Stimulated activated CD8-positive, alpha-beta memory T cell treated with anti-CD3 and anti-CD28 coated beads, Interleukin-4, amount 100 ng/mL, for 48 hours (primary cell): ENCODE data around the gene SPN.
"Not testable (repeated sequence)": the region's sequence is repeated elsewhere in the genome, so short reads cannot be mapped to it uniquely, and the experiment has no call there.

ENCODE experiments used
- DNase-seq: peaks from one replicate; pipeline ENCODE4 v3.0.0-alpha.2; 2020

SPN gene, protein sequence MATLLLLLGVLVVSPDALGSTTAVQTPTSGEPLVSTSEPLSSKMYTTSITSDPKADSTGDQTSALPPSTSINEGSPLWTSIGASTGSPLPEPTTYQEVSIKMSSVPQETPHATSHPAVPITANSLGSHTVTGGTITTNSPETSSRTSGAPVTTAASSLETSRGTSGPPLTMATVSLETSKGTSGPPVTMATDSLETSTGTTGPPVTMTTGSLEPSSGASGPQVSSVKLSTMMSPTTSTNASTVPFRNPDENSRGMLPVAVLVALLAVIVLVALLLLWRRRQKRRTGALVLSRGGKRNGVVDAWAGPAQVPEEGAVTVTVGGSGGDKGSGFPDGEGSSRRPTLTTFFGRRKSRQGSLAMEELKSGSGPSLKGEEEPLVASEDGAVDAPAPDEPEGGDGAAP

DNA sequence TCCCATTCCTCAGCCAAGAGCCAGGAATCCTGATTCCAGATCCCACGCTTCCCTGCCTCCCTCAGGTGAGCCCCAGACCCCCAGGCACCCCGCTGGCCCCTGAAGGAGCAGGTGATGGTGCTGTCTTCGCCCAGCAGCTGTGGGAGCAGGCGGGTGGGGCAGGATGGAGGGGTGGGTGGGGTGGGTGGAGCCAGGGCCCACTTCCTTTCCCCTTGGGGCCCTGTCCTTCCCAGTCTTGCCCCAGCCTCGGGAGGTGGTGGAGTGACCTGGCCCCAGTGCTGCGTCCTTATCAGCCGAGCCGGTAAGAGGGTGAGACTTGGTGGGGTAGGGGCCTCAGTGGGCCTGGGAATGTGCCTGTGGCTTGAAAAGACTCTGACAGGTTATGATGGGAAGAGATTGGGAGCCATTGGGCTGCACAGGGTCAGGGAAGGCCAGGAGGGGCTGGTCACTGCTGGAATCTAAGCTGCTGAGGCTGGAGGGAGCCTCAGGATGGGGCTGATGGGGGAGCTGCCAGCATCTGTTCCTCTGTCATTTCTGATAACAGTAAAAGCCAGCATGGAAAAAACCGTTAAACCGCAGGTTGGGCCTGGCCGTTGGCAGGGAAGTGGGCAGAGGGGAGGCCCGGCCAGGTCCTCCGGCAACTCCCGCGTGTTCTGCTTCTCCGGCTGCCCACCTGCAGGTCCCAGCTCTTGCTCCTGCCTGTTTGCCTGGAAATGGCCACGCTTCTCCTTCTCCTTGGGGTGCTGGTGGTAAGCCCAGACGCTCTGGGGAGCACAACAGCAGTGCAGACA is at the start of gene SPN:
SPN (plus strand) TSS at position 232 of the 791 bp plus-strand sequence; CDS start at position 714, 482 bp downstream.
- peak; percentile 73 for DNase-seq

DNA sequence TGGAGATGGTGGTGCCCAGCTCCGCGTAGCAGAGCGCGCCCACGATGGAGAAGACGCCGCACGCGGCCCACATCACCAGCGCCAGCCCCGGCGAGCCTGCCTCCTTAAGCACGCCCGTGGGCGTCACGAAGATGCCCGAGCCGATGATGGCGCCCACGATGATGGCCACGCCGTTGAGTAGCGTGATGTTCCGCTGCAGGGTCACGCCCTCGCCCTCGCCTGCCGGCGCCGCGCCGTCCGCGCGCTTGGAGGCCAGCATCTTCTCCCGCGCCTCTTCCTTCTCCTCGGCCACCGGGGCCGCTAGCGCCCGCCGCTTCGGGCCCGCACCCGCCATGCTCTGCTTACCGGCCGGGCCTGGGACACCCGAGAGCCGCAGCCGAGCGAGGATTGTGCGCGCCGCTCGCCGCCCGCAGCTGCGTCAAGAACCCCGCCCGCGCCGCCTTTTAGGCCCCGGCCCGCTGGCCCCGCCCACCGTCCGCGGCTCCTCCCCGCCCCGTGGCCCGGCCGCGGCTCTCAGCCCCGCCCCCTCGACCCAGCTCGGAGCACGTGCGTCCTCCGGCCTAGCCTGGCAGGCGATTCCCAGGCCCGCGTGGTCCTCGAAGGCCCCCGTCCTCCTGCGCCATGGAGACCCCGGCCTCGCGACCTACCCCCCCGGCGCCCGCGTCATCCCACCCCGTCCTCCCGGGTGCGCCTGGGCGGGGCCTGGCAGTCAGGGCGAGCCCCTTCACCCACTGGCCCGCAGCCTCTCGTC is 49.6 kb upstream of the SPN start:
- peak; percentile 96 for DNase-seq

DNA sequence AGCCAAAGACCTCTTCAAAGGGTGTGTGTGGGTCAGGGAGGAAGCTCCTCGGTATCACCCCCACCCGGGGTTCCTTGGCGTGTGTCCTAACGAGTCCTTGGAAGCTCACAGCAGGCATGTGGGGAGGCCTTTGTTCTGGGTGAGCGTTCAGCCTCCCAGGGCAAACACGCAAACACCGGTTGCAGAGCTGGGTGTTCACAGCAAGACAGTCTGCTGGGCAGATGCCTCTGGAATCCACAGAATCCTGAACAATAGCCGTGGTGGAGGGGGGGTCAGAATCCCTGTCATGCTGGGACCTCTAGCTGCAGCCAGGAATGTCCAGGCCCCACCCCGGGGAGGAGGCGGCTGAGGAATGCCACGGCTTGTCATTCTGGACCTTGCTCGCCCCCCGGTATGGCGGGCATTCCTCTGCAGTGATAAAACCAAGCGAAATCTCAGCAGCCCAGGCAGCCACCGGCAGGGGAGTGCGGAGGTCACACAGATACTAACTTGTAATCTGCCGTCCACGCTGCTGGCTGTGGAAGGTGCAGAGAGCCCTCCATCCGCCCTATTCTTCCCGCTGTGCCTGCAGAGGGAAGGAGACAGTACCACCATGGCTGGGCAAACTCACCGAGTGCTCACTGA is 48.2 kb upstream of the SPN start:
- DNase-seq: not testable (repeated sequence)

DNA sequence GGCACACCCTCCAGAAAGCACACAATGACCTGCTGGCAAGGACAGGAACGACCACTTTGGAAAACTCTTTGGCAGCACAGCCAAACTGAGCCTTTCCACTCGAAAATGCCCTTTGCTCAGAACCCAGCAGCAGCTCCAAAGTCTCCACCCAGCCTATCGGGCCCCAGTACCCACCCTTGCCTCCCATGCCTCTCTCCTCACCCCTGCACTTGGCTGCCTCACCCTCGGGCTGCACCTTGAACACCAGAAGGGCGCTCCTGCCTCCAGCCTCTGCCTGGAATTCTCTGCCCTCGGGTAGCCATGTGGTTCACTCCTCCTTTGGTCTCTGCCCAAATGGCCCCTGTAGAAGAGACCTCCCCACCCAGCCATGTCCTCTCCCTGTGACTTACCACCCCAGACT is 46.9 kb upstream of the SPN start:
- DNase-seq: not testable (repeated sequence)

DNA sequence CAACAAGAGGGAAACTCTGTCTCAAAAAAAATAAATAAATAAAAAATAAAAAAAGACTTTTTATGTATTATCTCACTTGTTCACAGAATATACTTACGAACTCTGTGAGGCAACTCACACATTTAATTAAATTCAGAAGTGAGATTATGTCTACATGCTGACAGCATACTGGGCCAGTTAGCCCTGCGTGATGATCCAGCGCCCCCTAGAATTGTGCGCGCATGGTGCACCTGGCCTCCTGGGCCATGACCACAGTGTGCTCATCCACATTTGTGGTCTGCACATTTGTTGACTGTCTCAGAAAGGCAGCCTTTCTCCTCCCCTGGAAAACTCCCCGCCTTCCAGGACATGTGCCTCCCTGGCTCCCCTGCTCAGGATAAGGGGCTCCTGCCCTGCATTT is 42.5 kb upstream of the SPN start:
- DNase-seq: peak; percentile 69

DNA sequence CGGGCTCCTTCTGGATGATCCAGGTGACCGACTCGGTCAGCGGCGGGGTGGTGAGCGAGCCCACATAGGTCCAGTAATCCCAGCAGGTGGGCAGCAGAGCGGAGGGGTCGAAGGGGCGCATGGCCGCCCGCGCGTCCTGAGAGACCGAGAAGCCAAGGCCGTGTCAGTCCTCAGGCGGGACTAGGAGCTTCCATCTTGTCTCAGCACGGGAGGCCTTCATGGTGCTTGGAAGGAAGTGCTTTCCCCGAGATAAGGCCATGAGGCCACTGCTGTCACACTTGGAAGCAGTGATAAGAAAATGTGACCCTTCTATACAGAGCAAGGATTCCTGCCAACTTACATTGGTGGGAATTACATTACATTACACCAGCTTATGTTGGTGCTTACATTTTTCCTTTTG is 40.3 kb upstream of the SPN start:
- DNase-seq: not testable (repeated sequence)

DNA sequence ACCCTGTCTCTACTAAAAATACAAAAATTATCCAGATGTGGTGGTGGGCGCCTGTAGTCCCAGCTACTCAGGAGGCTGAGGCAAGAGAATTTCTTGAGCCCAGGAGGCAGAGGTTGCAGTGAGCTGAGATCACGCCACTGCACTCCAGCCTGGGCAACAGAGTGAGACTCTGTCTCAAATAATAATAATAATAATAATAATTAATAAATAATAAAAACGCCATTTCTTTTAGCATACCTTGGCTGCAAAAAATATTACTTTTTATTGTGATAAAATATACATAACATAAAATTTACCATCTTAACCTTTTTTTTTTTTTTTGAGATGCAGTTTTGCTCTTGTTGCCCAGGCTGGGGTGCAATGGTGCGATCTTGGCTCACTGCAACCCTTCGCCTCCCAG is 39.8 kb upstream of the SPN start:
- DNase-seq: not testable (repeated sequence)

DNA sequence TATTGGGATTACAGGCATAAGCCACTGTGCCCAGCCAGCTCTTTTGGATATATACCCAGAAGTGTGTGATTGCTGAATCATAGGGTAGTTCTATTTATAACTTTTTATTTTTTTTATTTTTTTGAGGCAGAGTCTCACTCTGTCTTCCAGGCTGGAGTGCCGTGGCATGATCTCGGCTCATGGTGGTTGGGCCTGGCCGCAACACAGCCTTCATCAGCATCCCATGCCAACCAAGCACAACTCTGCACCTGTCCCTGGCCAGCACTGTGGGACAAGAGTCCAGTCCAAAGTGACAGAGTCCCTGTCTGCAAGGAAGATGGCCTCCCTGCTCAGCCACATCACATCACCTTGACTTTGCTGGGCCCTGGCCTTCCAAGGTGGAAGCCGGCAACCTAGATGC is 37.9 kb upstream of the SPN start:
- DNase-seq: not testable (repeated sequence)

DNA sequence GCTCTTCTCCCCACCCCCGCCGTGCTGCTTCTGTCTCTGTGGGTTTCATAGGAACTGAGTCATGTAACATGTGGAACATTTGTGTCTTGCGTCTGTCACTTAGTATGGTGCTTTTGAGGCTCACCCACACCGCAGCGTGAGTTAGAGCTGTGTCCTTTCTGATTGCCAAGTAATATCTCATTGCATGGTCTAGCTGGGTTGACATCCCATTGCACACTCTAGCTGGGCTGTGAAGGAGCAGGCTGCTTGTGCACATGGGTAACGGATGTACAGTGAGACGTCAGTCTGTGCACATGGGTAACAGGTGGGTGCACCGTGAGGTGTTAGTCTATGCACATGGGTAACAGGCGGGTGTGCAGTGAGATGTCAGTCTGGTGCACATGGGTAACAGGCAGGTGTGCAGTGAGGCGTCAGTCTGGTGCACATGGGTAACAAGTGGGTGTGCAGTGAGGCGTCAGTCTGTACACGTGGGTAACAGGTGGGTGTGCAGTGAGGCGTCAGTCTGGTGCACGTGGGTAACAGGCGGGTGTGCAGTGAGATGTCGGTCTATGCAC is 36.2 kb upstream of the SPN start:
- peak; percentile 71 for DNase-seq

DNA sequence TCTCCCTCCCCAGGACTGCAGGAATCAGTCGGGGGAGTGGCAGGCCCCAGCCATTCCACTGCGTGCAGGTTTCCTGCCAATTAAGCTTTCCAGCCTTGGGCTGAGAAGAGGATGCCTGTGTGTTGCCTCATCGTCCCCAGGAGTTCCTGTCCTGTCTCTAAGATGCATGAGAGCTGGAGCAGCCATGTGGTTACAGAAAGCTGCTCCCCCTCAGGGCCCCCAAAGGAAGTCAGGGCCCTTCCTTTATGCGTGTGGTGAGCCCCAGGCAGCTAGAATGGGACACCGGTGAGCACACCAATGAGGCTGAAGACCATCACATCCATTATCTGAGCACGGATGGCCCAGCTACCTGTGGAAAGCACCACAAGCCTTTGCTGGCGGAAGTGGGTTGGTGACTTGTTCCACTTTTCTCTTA is 35.4 kb upstream of the SPN start:
- not testable (repeated sequence) for DNase-seq

DNA sequence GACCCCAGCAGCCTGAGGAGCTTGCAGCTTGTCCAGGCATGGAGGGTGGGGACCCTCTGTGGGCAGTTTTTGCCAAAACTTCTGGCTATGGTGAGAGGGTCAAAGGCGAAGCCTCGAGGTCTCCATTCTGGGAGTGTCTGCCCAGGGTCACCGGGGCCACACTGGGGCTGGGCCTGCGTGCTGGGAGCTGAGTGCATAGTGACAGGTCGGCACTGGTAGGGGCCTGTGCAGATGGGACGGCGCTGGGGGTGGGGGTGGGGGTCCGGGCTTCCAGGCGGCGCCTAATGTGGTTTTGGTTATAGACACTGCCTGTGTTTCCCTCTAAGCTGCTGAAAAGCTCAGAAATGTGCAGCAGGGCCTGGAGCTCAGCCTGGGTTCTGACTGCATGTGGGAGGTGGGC is 34.3 kb upstream of the SPN start:
- DNase-seq: not testable (repeated sequence)

DNA sequence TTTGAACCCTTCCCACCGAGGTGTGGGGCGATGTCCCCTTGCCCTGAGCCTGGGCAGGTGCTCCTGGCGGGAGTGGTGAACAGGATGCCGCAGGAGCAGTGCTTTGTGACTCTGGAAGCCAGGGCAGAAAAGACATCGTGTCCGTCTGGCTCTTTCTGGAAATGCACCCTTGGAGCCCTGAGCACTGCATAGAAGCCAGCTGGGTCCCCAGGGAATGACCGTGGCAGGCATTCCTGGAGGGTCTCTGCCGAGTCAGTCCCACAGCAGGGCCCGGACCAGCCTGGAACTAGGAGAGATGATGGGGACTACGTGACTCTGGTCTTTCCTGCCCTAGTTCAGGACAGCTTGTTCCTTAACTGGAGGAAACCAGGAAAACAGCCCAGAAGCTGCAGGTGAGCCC is 33.7 kb upstream of the SPN start:
- DNase-seq: not testable (repeated sequence)

DNA sequence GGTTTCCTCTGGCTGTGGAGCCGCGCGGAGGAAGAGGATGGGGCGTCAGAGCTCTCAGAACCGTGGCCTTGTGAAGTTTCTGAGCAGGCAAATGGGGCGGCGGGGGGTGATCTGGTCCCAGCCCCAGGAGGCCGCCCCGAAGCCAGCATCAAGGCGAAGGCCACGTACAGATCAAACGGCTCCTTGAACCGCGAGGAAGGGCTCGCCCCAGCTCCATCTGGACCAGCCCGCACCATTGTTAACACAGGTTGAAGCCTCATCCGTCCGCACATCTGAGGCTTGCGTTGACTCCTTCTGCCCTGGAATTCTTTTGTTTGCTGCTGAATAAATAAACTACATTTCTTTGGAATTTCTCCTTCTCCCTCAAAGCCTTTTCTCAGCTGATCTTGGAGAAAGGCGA is 31.4 kb upstream of the SPN start:
- DNase-seq: not testable (repeated sequence)

DNA sequence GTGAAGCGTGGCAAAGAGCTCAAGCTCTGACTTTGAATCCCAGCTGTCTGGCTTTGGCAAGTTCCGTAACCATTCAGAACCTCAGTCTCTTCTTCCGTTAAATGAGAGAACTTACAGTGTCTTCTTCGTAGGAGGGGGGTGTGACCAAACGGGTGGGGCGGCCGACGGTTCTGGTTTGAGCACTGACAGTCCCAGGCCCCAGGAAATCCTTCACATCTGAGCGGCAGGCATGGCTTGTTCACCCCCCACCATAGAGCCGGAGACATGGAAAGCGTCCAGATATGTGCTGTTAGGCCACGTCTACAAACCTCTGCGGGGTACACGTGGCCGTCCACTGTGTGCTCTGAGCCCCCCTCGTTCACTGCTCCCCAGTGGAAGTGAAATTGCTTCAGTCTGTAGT is 27.1 kb upstream of the SPN start:
- not testable (repeated sequence) for DNase-seq

DNA sequence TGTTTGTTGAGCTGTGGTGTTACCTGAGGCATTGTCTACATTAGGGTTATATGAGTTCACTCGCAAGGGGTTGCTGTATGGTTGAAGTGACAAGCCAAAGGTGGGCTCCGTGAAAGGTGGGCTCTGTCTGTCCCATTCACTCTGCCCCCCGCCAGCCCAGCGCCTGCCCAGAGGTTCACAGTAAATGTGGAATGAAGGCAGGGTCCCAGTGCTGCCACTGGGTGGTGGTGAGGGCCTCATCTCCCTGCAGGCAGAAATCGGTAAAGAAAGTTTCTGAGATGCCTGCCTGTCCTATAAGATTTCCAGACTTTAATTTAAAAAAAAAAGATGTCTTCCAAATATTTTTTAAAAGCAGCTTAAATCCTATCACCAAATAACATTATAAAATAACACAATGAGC is 26.7 kb upstream of the SPN start:
- not testable (repeated sequence) for DNase-seq

DNA sequence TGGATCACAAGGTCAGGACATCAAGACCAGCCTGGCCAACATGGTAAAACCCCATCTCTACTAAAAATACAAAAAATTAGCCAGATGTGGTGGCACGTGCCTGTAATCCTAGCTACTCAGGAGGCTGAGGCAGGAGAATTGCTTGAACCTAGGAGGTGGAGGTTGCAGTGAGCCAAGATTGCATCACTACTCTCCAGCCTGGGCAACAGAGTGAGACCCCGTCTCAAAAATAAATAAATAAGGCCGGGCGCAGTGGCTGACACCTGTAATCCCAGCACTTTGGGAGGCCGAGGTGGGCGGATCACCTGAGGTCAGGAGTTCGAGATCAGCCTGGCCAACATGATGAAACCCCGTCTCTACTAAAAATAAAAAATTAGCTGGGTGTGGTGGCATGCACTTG is 24.3 kb upstream of the SPN start:
- not testable (repeated sequence) for DNase-seq

DNA sequence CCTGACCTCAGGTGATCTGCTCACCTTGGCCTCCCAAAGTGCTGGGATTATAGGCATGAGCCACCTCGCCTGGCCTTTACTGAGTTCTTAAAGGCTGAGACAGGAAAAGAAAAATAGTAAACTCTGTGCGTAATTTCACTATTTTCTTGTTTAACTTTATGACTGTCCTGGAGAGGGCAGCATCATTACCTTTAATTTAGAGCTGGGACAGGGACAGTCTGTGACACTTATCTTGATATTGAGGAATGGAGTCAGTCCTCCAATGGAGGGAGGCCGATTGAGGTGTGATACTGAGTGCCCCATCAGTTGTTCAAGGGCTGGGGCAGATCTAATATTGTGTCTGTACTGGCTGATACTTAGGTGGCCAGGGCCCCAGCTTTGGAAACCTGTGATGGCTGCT is 21.5 kb upstream of the SPN start:
- DNase-seq: no peak

DNA sequence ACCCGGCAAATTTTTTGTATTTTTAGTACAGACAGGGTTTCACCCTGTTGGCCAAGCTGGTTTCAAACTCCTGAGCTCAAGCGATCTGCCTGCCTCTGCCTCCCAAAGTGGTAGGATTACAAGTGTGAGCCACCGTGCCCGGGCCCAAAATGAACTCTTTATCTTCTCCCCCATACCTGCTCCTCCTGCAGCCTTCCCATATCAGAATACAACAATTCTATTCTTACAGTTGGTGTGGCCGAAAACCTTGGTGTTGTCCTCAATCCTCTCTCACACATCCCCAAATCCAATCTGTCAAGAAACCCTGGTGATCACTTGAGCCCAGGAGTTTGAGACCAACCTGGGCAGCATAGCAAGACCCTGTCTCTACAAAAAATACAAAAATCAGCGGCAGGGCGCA is 19.5 kb upstream of the SPN start:
- DNase-seq: no peak

DNA sequence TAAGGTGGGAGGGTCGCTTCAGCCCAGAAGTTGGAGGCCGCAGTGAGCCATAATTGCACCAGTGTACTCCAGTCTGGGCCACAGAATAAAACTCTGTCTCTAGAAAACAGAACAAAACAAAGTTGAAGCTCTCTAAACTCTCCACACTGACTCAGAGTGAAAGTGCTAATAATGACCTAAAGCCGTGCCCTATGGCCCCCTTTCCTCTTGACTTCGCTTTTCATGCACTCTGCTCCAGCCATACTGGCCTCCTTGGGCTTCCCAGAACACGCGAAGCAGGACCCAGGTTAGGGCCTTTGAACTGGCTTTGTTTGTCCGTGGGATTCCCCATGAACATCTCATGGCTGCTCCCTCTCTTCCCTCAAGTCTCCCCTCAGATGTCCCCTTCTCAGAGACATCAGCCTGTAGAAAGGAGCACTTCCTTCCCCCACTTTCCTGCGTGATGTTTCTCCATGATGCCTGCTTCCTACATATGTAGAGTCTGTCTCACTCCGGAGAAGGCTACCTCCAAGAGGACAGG is 18.6 kb upstream of the SPN start:
- DNase-seq: no peak

DNA sequence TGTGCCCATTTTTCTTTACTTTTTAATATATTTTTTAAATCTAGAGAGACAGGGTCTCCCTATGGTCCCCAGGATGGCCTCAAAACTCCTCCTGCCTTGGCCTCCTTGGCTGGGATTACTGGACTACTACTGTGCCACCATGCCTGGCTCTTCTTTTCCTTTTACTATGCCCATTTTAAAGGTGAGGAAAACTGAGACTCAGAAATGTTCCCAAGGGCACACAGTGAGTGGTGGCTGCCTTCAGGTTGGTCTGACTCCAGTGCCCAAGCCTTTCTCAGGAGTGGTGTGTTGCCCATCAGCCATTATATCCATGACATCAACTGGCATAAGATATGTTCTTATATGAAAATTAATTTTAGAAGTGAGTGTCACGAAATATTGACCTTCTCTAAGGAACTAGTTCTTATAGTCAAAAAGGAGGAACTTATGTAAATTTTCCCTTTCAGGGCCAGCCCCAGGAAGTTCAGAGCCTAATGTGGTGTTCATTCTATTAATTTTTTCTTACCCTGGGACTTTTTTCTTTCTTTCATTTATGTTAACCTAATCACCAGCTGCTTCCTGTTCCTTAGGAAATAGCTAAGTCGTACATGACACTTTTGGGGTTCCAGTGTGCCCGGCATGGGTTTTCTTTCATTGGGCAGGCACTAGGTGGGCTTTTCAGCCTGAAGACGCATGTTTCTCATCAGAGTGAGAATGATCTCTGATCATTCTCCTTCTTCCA is 17.9 kb upstream of the SPN start:
- no peak for DNase-seq

DNA sequence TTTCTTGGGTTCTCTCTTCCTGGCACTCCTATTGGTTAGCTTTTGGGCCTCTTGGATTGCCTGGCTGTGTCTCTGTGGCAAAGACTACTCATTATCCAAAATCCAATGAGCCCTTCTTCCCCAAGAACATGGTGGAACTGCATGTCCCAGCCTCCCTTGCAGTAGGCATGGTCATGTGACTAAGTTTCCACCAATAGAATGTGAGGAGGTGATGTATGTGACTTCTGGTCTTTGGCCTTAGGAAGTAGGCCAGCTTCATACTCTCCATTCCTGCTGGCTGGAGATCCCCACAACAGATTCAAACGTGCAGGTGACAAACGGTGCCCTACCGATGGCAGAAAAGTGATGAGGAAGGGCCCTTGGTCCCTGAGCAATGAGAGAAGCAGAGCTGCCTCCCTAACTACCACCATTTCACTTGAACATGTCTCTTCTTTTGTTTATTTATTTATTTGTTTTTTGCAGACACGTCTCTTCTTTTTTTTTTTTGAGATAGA is 17.3 kb upstream of the SPN start:
- DNase-seq: no peak
